Stimulated activated naive CD8-positive, alpha-beta T cell treated with anti-CD3 and anti-CD28 coated beads, Interleukin-15, amount 100 ng/mL, for 72 hours (primary cell): ENCODE measurements around the gene GTF2E1.
"Not testable (repeated sequence)": the region's sequence is repeated elsewhere in the genome, so short reads cannot be mapped to it uniquely, and the experiment has no call there.

Experiments
- ATAC-seq: fragments of 150-1000 bp; cut with Tn5 transposase; 2 replicates; pipeline ENCODE4 v1.10.0; 2021; ENCODE audit warnings: mild to moderate bottlenecking, moderate library complexity
- DNase-seq, 2 donors: peaks; one replicate each; pipeline ENCODE4 v3.0.0; 2021 to 2022
- H3K27ac Mint-ChIP-seq, 2 donors: one replicate each; pipeline ENCODE4 v1.8.0; 2022; ENCODE audit warnings: mild to moderate bottlenecking in 2 of 2, mixed read lengths in 2 of 2, moderate library complexity in 2 of 2
- H3K27me3 Mint-ChIP-seq: one replicate; pipeline ENCODE4 v1.8.0; 2022; ENCODE audit warnings: mixed read lengths
- H3K4me1 Mint-ChIP-seq: one replicate; pipeline ENCODE4 v1.8.0; 2022; ENCODE audit warnings: mild to moderate bottlenecking, mixed read lengths
- H3K4me3 Mint-ChIP-seq, 2 donors: one replicate each; pipeline ENCODE4 v1.8.0; 2022; ENCODE audit warnings: mild to moderate bottlenecking in 2 of 2, mixed read lengths in 2 of 2, moderate library complexity in 1 of 2
- H3K9me3 Mint-ChIP-seq, 2 donors: one replicate each; pipeline ENCODE4 v1.8.0; 2022; ENCODE audit warnings: mixed read lengths in 2 of 2

GTF2E1 gene

GRCh38 chr3:120742198-120742848, at the start of gene GTF2E1, which contains the start of gene RABL3:
TSS of gene GTF2E1 (plus strand) at chr3:120742744. CDS start at chr3:120750553, 7,809 bp downstream.
TSS of gene RABL3 (minus strand) at chr3:120742516. CDS start at chr3:120742507, 9 bp downstream.
- peak; percentile 90 to 96 for DNase-seq
- ATAC-seq, result peak; percentile 99
- Mint-ChIP-seq H3K9me3 (peaks cover under 1 to 2% of the 10 kb centered on the region in 2 donors), H3K27ac (peak within 1 kb of the TSS; percentile 98), H3K4me1 (peaks cover 35% of the 10 kb centered on the region), H3K4me3 (peak within 1 kb of the TSS; percentile 95 to 98), H3K27me3 (no peaks in the 10 kb centered on the region)

- Mint-ChIP-seq H3K9me3 (no peaks in the 10 kb centered on the region), H3K4me1 (peaks cover 6% of the 10 kb centered on the region), H3K27me3 (no peaks in the 10 kb centered on the region), H3K27ac (peak overlapping the region in 1 of 2 donors; percentile 38), H3K4me3 (no peak overlapping the region)
- no peak for ATAC-seq
- DNase-seq, result no peak
Measured at GRCh38 chr3:120693439-120694171, 48.9 kb upstream of the GTF2E1 start.

GRCh38 chr3:120699333-120699732, 43.2 kb upstream of the GTF2E1 start:
- no peaks in the 10 kb centered on the region for H3K27me3 Mint-ChIP-seq
- no peaks in the 10 kb centered on the region for H3K4me1 Mint-ChIP-seq
- no peak for DNase-seq
- peaks cover 7 to 13% of the 10 kb centered on the region in 2 donors for H3K9me3 Mint-ChIP-seq
- no peak overlapping the region for H3K4me3 Mint-ChIP-seq
- no peak overlapping the region for H3K27ac Mint-ChIP-seq
- no peak for ATAC-seq

- Mint-ChIP-seq H3K4me3 (no peak overlapping the region), H3K9me3 (peaks cover 7 to 14% of the 10 kb centered on the region in 2 donors), H3K27ac (no peak overlapping the region), H3K27me3 (no peaks in the 10 kb centered on the region), H3K4me1 (no peaks in the 10 kb centered on the region)
- no peak for ATAC-seq
- no peak for DNase-seq
Measured at GRCh38 chr3:120705884-120706582, 36.5 kb upstream of the GTF2E1 start.

GRCh38 chr3:120706950-120707349, 35.6 kb upstream of the GTF2E1 start:
- no peaks in the 10 kb centered on the region for H3K4me1 Mint-ChIP-seq
- DNase-seq, result no peak
- H3K9me3 Mint-ChIP-seq, result peaks cover 7 to 14% of the 10 kb centered on the region in 2 donors
- H3K27ac Mint-ChIP-seq, result no peak overlapping the region
- no peak for ATAC-seq
- H3K4me3 Mint-ChIP-seq, result no peak overlapping the region
- no peaks in the 10 kb centered on the region for H3K27me3 Mint-ChIP-seq

GRCh38 chr3:120708408-120708807, 34.1 kb upstream of the GTF2E1 start:
- Mint-ChIP-seq H3K27me3 (no peaks in the 10 kb centered on the region), H3K4me1 (no peaks in the 10 kb centered on the region), H3K9me3 (peaks cover 3 to 11% of the 10 kb centered on the region in 2 donors), H3K27ac (no peak overlapping the region), H3K4me3 (no peak overlapping the region)
- no peak for ATAC-seq
- DNase-seq, result no peak

GRCh38 chr3:120710369-120710768, 32.2 kb upstream of the GTF2E1 start:
- Mint-ChIP-seq H3K4me1 (peaks cover 6% of the 10 kb centered on the region), H3K27me3 (no peaks in the 10 kb centered on the region), H3K27ac (no peak overlapping the region), H3K9me3 (no peaks in the 10 kb centered on the region), H3K4me3 (no peak overlapping the region)
- ATAC-seq (no peak), DNase-seq (no peak)

- no peak for DNase-seq
- peaks cover 6% of the 10 kb centered on the region for H3K4me1 Mint-ChIP-seq
- H3K4me3 Mint-ChIP-seq, result no peak overlapping the region
Measured at GRCh38 chr3:120713262-120713661, 29.3 kb upstream of the GTF2E1 start.

GRCh38 chr3:120719167-120719834, 23.2 kb upstream of the GTF2E1 start:
- H3K27ac Mint-ChIP-seq, result peak overlapping the region; percentile 75 to 93
- H3K4me3 Mint-ChIP-seq, result peak overlapping the region; percentile 62 to 68
- H3K9me3 Mint-ChIP-seq, H3K27me3 Mint-ChIP-seq: not testable (repeated sequence)
- peak; percentile 61 to 68 for DNase-seq
- peaks cover 27% of the 10 kb centered on the region for H3K4me1 Mint-ChIP-seq
- peak; percentile 67 for ATAC-seq

More at GRCh38 chr3:120713262-120713661, 29.3 kb upstream of the GTF2E1 start:
- no peaks in the 10 kb centered on the region for H3K9me3 Mint-ChIP-seq
- H3K27me3 Mint-ChIP-seq, result no peaks in the 10 kb centered on the region
- no peak for ATAC-seq
- no peak overlapping the region for H3K27ac Mint-ChIP-seq

GRCh38 chr3:120726791-120727190, 15.8 kb upstream of the GTF2E1 start:
- Mint-ChIP-seq H3K4me3 (no peak overlapping the region), H3K27me3 (no peaks in the 10 kb centered on the region), H3K27ac (no peak overlapping the region), H3K4me1 (no peaks in the 10 kb centered on the region), H3K9me3 (no peaks in the 10 kb centered on the region)
- ATAC-seq (no peak), DNase-seq (no peak)

- Mint-ChIP-seq H3K4me3 (no peak overlapping the region), H3K9me3 (peaks cover 5 to 16% of the 10 kb centered on the region in 2 donors), H3K4me1 (no peaks in the 10 kb centered on the region), H3K27me3 (no peaks in the 10 kb centered on the region), H3K27ac (no peak overlapping the region)
- DNase-seq (no peak), ATAC-seq (no peak)
Measured at GRCh38 chr3:120730576-120731542, 11.7 kb upstream of the GTF2E1 start.

- H3K4me3 Mint-ChIP-seq, ATAC-seq: not testable (repeated sequence)
Measured at GRCh38 chr3:120738006-120738405, 4.5 kb upstream of the GTF2E1 start.

GRCh38 chr3:120741320-120741719, 1.2 kb upstream of the GTF2E1 start:
- Mint-ChIP-seq H3K9me3 (peaks cover 6 to 9% of the 10 kb centered on the region in 2 donors), H3K27me3 (no peaks in the 10 kb centered on the region), H3K4me1 (peaks cover 35% of the 10 kb centered on the region), H3K27ac (peak overlapping the region in 1 of 2 donors; percentile 49), H3K4me3 (peak overlapping the region; percentile 95 to 98)
- no peak for DNase-seq
- ATAC-seq, result no peak

More at GRCh38 chr3:120738006-120738405, 4.5 kb upstream of the GTF2E1 start:
- H3K9me3 Mint-ChIP-seq, result peaks cover 10 to 30% of the 10 kb centered on the region in 2 donors
- H3K27me3 Mint-ChIP-seq, DNase-seq, H3K27ac Mint-ChIP-seq: not testable (repeated sequence)
- H3K4me1 Mint-ChIP-seq, result peaks cover 12% of the 10 kb centered on the region

GRCh38 chr3:120741837-120742197, 727 bp upstream of the GTF2E1 start:
- ATAC-seq (no peak), DNase-seq (no peak)
- Mint-ChIP-seq H3K27me3 (no peaks in the 10 kb centered on the region), H3K27ac (peak overlapping the region; percentile 98), H3K4me3 (peak overlapping the region; percentile 95 to 98), H3K4me1 (peaks cover 35% of the 10 kb centered on the region), H3K9me3 (peaks cover 5 to 7% of the 10 kb centered on the region in 2 donors)
